ENCODE data around the gene ATP11A. TPM values are rescaled to one million over a fixed set of nuclear protein-coding genes. Genes with fewer than 3 reads are reported as not detected.

ATP11A gene
- total RNA-seq, 2 donors from 2014 or later = 122 to 140 TPM

DNA sequence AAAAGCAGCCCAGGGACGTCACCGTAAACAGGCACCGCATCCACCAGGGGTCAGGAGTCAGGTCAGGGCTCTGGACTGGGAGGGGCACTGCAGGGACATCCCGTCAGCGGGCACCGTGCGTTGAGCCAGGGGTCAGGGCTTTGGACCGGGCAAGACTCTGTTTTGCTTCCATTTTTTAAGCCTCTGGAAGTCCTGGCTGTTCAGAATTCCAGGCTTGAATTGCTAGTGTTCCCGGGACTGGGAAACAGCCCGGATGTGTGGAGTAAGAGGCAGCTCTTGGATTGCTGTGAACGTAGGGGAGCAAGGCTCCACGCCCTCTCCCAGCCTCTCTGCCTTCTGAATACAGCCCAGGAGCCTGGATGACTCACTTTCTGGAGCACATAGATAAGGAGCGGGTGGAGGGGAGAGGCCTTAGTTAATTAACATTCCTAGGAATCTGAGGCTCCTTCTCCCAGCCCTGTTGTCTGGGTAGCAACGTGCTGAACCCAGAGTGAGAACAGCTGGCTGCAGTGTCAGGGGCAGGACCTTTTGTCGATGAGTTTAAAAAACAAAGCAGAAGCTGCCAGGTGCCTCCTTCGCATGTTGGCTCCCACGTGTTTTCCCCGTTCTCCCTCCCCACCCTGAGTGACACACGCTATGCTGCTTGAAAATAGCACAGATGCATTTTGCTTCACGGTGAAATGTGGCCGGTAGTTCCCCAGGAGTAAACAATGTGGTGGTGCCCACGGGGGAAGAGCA lies 21.9 kb downstream of the ATP11A start:
- TF ChIP-seq, protein P1, sequence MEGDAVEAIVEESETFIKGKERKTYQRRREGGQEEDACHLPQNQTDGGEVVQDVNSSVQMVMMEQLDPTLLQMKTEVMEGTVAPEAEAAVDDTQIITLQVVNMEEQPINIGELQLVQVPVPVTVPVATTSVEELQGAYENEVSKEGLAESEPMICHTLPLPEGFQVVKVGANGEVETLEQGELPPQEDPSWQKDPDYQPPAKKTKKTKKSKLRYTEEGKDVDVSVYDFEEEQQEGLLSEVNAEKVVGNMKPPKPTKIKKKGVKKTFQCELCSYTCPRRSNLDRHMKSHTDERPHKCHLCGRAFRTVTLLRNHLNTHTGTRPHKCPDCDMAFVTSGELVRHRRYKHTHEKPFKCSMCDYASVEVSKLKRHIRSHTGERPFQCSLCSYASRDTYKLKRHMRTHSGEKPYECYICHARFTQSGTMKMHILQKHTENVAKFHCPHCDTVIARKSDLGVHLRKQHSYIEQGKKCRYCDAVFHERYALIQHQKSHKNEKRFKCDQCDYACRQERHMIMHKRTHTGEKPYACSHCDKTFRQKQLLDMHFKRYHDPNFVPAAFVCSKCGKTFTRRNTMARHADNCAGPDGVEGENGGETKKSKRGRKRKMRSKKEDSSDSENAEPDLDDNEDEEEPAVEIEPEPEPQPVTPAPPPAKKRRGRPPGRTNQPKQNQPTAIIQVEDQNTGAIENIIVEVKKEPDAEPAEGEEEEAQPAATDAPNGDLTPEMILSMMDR (conservative IDR thresholded peaks at IDR 0.05) = peak; percentile 79
- H3K27me3 Mint-ChIP-seq (ENCODE audit: insufficient read depth) = no peaks in the 10 kb centered on the region
- DNase-seq = peak; percentile 95
- H3K36me3 Mint-ChIP-seq (ENCODE audit: low read depth) = peaks cover 21% of the 10 kb centered on the region
- H3K36me3 ChIP-seq (ENCODE audit: control insufficient read depth, insufficient read depth, low read length) = no peaks in the 10 kb centered on the region
- peak overlapping the region; percentile 99 for H3K27ac Mint-ChIP-seq
- peaks cover 66% of the 10 kb centered on the region for H3K4me1 Mint-ChIP-seq
- H3K27ac ChIP-seq (ENCODE audit: low read depth, low read length) = peak overlapping the region; percentile 81
- peak overlapping the region; percentile 64 for H3K4me3 ChIP-seq (ENCODE audit: low read length)
- WGBS, 2 experiments (ENCODE audit: insufficient coverage in 1 of 2, insufficient read length in 1 of 2) = 9 to 10% methylated on average over 15 to 22 of the region's 22 CpGs
- peak overlapping the region; percentile 72 for H3K9ac ChIP-seq (ENCODE audit: extremely low read depth, low read length, poor library complexity, severe bottlenecking)
- peaks cover 6% of the 10 kb centered on the region for H3K9me3 Mint-ChIP-seq
- peaks cover 28% of the 10 kb centered on the region for H3K4me1 ChIP-seq (ENCODE audit: control insufficient read depth, insufficient read depth, low read length)
- no peaks in the 10 kb centered on the region for H3K27me3 ChIP-seq (ENCODE audit: control insufficient read depth, insufficient read depth, low read length, poor library complexity, severe bottlenecking)
- H3K9me3 ChIP-seq (ENCODE audit: control insufficient read depth, low read length) = no peaks in the 10 kb centered on the region
- peak overlapping the region; percentile 47 for H3K4me3 Mint-ChIP-seq

DNA sequence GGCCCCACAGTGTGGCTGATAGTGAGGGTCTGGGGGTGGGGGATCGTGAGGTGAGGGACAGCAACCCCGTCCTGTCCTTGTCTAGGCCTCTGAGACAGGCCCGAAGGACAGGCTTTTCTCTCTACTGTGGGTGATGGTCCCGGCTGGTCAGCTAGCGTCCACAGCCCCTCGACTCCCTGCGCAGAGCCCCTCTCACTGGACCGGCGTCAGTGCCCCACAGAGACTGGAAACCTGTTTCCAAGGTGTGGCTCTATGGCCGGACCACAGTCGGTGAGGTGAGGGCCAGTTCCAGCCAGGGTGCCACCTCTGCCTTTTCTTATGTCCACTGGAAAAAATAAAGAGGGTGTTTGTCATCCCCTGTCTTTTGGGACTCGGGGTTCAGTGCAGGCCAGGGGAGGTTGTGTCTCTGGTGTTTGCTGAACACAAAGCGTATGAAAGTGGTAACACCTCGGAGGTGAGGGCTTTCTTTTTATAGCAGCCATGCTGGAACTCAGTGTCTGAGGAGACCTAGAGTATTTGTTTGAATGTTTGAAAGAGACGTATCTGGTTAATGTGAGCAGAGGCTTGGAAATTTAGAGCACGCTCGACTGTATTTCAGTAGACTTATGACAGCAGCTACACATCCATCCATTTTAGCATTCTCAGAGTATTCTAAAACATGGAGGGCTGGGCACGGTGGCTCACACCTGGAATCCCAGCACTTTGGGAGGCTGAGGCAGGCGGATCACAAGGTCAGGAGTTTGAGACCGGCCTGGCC lies 22.8 kb downstream of the ATP11A start:
- peaks cover 6% of the 10 kb centered on the region for H3K9me3 Mint-ChIP-seq
- Histone ChIP-seq H3K4me1 (ENCODE audit: control insufficient read depth, insufficient read depth, low read length) (peaks cover 28% of the 10 kb centered on the region), H3K27me3 (ENCODE audit: control insufficient read depth, insufficient read depth, low read length, poor library complexity, severe bottlenecking) (no peaks in the 10 kb centered on the region), H3K27ac (ENCODE audit: low read depth, low read length) (peak overlapping the region; percentile 81), H3K4me3 (ENCODE audit: low read length) (peak overlapping the region; percentile 34), H3K9me3 (ENCODE audit: control insufficient read depth, low read length) (no peaks in the 10 kb centered on the region), H3K36me3 (ENCODE audit: control insufficient read depth, insufficient read depth, low read length) (no peaks in the 10 kb centered on the region), H3K9ac (ENCODE audit: extremely low read depth, low read length, poor library complexity, severe bottlenecking) (peak overlapping the region; percentile 72)
- 89 to 95% methylated on average over 11 to 20 of the region's 20 CpGs for WGBS, 2 experiments (ENCODE audit: insufficient coverage in 1 of 2, insufficient read length in 1 of 2)
- no peaks in the 10 kb centered on the region for H3K27me3 Mint-ChIP-seq (ENCODE audit: insufficient read depth)
- peaks cover 19% of the 10 kb centered on the region for H3K36me3 Mint-ChIP-seq (ENCODE audit: low read depth)
- H3K4me1 Mint-ChIP-seq = peaks cover 75% of the 10 kb centered on the region
- peak overlapping the region; percentile 99 for H3K27ac Mint-ChIP-seq
- H3K4me3 Mint-ChIP-seq = peak overlapping the region; percentile 47
- DNase-seq = no peak
- TF ChIP-seq, protein P1 (conservative IDR thresholded peaks at IDR 0.05) = no peak

DNA sequence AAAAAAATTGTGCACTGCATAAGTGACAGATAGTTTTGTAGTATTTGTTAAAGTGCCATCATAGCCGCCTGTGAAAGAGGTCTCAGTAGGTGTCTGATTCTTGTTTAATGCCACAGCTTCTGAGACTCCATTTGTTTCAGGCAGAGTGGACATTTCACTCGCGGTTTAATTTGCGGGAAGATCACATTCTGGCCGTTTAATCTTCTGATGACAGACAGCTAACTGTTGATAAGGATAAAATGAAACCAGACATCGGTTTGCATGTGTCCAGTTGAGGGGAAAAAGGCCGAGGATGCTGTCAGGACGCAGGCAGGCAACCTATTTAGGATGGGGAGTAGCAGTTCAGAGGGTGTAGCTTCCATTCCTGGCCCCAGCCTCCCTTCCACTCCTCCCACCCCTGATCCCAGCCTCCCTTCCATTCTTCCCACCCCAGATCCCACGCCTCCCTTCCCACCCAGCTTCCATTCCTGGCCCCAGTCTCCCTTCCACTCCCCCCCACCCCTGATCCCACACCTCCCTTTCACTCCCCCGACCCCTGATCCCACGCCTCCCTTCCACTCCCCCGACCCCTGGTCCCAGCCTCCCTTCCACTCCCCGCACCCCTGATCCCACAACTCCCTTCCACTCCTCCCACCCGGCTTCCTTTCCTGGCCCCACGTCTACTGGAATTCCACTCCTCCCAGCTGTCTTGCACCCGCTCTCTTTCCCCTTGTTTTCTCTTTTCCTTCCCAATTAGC lies 23.8 kb downstream of the ATP11A start:
- peak overlapping the region; percentile 16 for H3K4me3 Mint-ChIP-seq
- H3K36me3 Mint-ChIP-seq (ENCODE audit: low read depth) = peaks cover 14% of the 10 kb centered on the region
- no peak overlapping the region for H3K27ac ChIP-seq (ENCODE audit: low read depth, low read length)
- DNase-seq = no peak
- peak overlapping the region; percentile 85 for H3K27ac Mint-ChIP-seq
- H3K4me1 ChIP-seq (ENCODE audit: control insufficient read depth, insufficient read depth, low read length) = peaks cover 24% of the 10 kb centered on the region
- H3K4me3 ChIP-seq (ENCODE audit: low read length) = no peak overlapping the region
- H3K9me3 ChIP-seq (ENCODE audit: control insufficient read depth, low read length) = no peaks in the 10 kb centered on the region
- peaks cover under 1% of the 10 kb centered on the region for H3K36me3 ChIP-seq (ENCODE audit: control insufficient read depth, insufficient read depth, low read length)
- peaks cover 6% of the 10 kb centered on the region for H3K9me3 Mint-ChIP-seq
- H3K4me1 Mint-ChIP-seq = peaks cover 71% of the 10 kb centered on the region
- WGBS, 2 experiments (ENCODE audit: insufficient coverage in 1 of 2, insufficient read length in 1 of 2) = 85 to 91% methylated on average over 9 to 16 of the region's 16 CpGs
- no peaks in the 10 kb centered on the region for H3K27me3 Mint-ChIP-seq (ENCODE audit: insufficient read depth)
- H3K27me3 ChIP-seq (ENCODE audit: control insufficient read depth, insufficient read depth, low read length, poor library complexity, severe bottlenecking) = no peaks in the 10 kb centered on the region
- no peak overlapping the region for H3K9ac ChIP-seq (ENCODE audit: extremely low read depth, low read length, poor library complexity, severe bottlenecking)
- TF ChIP-seq, protein P1 (conservative IDR thresholded peaks at IDR 0.05) = no peak

Data from endodermal cell (in vitro differentiated cells).